IPS-20b (cell line): ENCODE data around the gene NRCAM.
"Not testable (repeated sequence)": the region's sequence is repeated elsewhere in the genome, so short reads cannot be mapped to it uniquely, and the experiment has no call there.

Source experiments
- H3K27ac ChIP-seq: one replicate; pipeline ENCODE4 v1.5.1; 2013; ENCODE audit warnings: low read length
- H3K27me3 ChIP-seq: 2 replicates; pipeline ENCODE4 v1.6.1; 2013; ENCODE audit warnings: mild to moderate bottlenecking, low read length, inconsistent platforms; ENCODE audit not compliant: insufficient read depth
- H3K36me3 ChIP-seq: 2 replicates; pipeline ENCODE4 v1.6.1; 2013; ENCODE audit warnings: low read depth, mild to moderate bottlenecking, inconsistent platforms, low read length, moderate library complexity; ENCODE audit not compliant: insufficient read depth
- H3K4me1 ChIP-seq: 2 replicates; pipeline ENCODE4 v1.6.1; 2013; ENCODE audit warnings: mild to moderate bottlenecking, control low read depth, inconsistent platforms, low read length, moderate library complexity; ENCODE audit not compliant: insufficient read depth
- H3K4me3 ChIP-seq: 2 replicates; pipeline ENCODE4 v1.5.1; 2013; ENCODE audit warnings: mild to moderate bottlenecking, low read length, inconsistent platforms
- H3K9ac ChIP-seq: 2 replicates; pipeline ENCODE4 v1.6.1; 2013; ENCODE audit warnings: low read depth, mild to moderate bottlenecking, inconsistent platforms, low read length, moderate library complexity
- H3K9me3 ChIP-seq: 2 replicates; pipeline ENCODE4 v1.6.1; 2013; ENCODE audit warnings: mild to moderate bottlenecking, low read depth, low read length, inconsistent platforms; ENCODE audit not compliant: insufficient read depth

NRCAM gene

GRCh38 chr7:108408296-108408991 is 47.8 kb downstream of the NRCAM start:
- H3K4me1 ChIP-seq, result no peaks in the 10 kb centered on the region
- no peak overlapping the region for H3K27ac ChIP-seq
- H3K9ac ChIP-seq, result no peak overlapping the region
- H3K4me3 ChIP-seq, result no peak overlapping the region
- H3K36me3 ChIP-seq, result no peaks in the 10 kb centered on the region
- no peaks in the 10 kb centered on the region for H3K9me3 ChIP-seq
- H3K27me3 ChIP-seq, result no peaks in the 10 kb centered on the region

- no peaks in the 10 kb centered on the region for H3K9me3 ChIP-seq
- H3K4me3 ChIP-seq, result no peak overlapping the region
- no peaks in the 10 kb centered on the region for H3K4me1 ChIP-seq
- H3K27me3 ChIP-seq, result no peaks in the 10 kb centered on the region
- H3K36me3 ChIP-seq, result no peaks in the 10 kb centered on the region
- no peak overlapping the region for H3K27ac ChIP-seq
- no peak overlapping the region for H3K9ac ChIP-seq
Observed at GRCh38 chr7:108407676-108408075, 48.6 kb downstream of the NRCAM start.

- Histone ChIP-seq H3K27ac (no peak overlapping the region), H3K9me3 (no peaks in the 10 kb centered on the region), H3K4me1 (no peaks in the 10 kb centered on the region), H3K4me3 (no peak overlapping the region), H3K9ac (no peak overlapping the region), H3K36me3 (no peaks in the 10 kb centered on the region), H3K27me3 (no peaks in the 10 kb centered on the region)
Observed at GRCh38 chr7:108406222-108406890, 49.9 kb downstream of the NRCAM start.

- no peaks in the 10 kb centered on the region for H3K27me3 ChIP-seq
- no peaks in the 10 kb centered on the region for H3K4me1 ChIP-seq
- H3K36me3 ChIP-seq, result no peaks in the 10 kb centered on the region
- no peak overlapping the region for H3K27ac ChIP-seq
- H3K9ac ChIP-seq, result no peak overlapping the region
- no peaks in the 10 kb centered on the region for H3K9me3 ChIP-seq
- no peak overlapping the region for H3K4me3 ChIP-seq
Observed at GRCh38 chr7:108404509-108405420, 51.5 kb downstream of the NRCAM start.

- no peaks in the 10 kb centered on the region for H3K9me3 ChIP-seq
- H3K9ac ChIP-seq, result no peak overlapping the region
- H3K36me3 ChIP-seq, result no peaks in the 10 kb centered on the region
- H3K27ac ChIP-seq, result no peak overlapping the region
- no peak overlapping the region for H3K4me3 ChIP-seq
- no peaks in the 10 kb centered on the region for H3K27me3 ChIP-seq
- no peaks in the 10 kb centered on the region for H3K4me1 ChIP-seq
Observed at GRCh38 chr7:108403597-108404217, 52.5 kb downstream of the NRCAM start.

GRCh38 chr7:108402865-108403264 is 53.4 kb downstream of the NRCAM start:
- Histone ChIP-seq H3K4me1 (no peaks in the 10 kb centered on the region), H3K36me3 (no peaks in the 10 kb centered on the region), H3K9ac (no peak overlapping the region), H3K27me3 (no peaks in the 10 kb centered on the region), H3K9me3 (no peaks in the 10 kb centered on the region), H3K27ac (no peak overlapping the region), H3K4me3 (no peak overlapping the region)

GRCh38 chr7:108396080-108396479 is 60.2 kb downstream of the NRCAM start:
- H3K4me3 ChIP-seq, result no peak overlapping the region
- H3K9me3 ChIP-seq, result no peaks in the 10 kb centered on the region
- H3K27me3 ChIP-seq, result no peaks in the 10 kb centered on the region
- no peaks in the 10 kb centered on the region for H3K36me3 ChIP-seq
- H3K4me1 ChIP-seq, result no peaks in the 10 kb centered on the region
- no peak overlapping the region for H3K9ac ChIP-seq
- no peak overlapping the region for H3K27ac ChIP-seq

- Histone ChIP-seq H3K27ac (no peak overlapping the region), H3K4me3 (no peak overlapping the region)
Observed at GRCh38 chr7:108395426-108395825, 60.8 kb downstream of the NRCAM start.

GRCh38 chr7:108393097-108393496 is 63.1 kb downstream of the NRCAM start:
- not testable (repeated sequence) for H3K27me3 ChIP-seq, H3K36me3 ChIP-seq, H3K4me1 ChIP-seq, H3K4me3 ChIP-seq, H3K9me3 ChIP-seq, H3K9ac ChIP-seq, H3K27ac ChIP-seq

More at GRCh38 chr7:108395426-108395825, 60.8 kb downstream of the NRCAM start:
- Histone ChIP-seq H3K4me1 (no peaks in the 10 kb centered on the region), H3K9me3 (no peaks in the 10 kb centered on the region), H3K27me3 (no peaks in the 10 kb centered on the region), H3K9ac (no peak overlapping the region), H3K36me3 (no peaks in the 10 kb centered on the region)

- not testable (repeated sequence) for H3K4me3 ChIP-seq, H3K27me3 ChIP-seq, H3K4me1 ChIP-seq, H3K27ac ChIP-seq, H3K9ac ChIP-seq, H3K36me3 ChIP-seq, H3K9me3 ChIP-seq
Observed at GRCh38 chr7:108387686-108388085, 68.5 kb downstream of the NRCAM start.

- H3K27ac ChIP-seq, result no peak overlapping the region
- no peaks in the 10 kb centered on the region for H3K9me3 ChIP-seq
- H3K4me1 ChIP-seq, result no peaks in the 10 kb centered on the region
- H3K36me3 ChIP-seq, result no peaks in the 10 kb centered on the region
- no peak overlapping the region for H3K9ac ChIP-seq
- no peak overlapping the region for H3K4me3 ChIP-seq
- H3K27me3 ChIP-seq, result no peaks in the 10 kb centered on the region
Observed at GRCh38 chr7:108385834-108386422, 70.3 kb downstream of the NRCAM start.
